Calu3 (cell line): Measurements from ENCODE around the gene GAS7. TPM values are rescaled to one million over a fixed set of nuclear protein-coding genes. Genes with fewer than 3 reads are reported as not detected.
"Not testable (repeated sequence)": the region's sequence is repeated elsewhere in the genome, so short reads cannot be mapped to it uniquely, and the experiment has no call there.

Experiments
- BruUV-seq: library from RNA; stranded (reverse); fragments of 400-500 nt; replicated peaks from 2 replicates; lab custom pipeline; 2021; lab: Mats Ljungman, UMichigan
- CTCF ChIA-PET: fragments of 300-600 bp; sonication (Branson Sonifier 250); formaldehyde crosslinking; loops from one replicate; lab custom pipeline; 2022; ENCODE audit warnings: antibody characterized with exemption; lab: Charles Lee
- DNase-seq: peaks from one replicate; pipeline ENCODE4 v3.0.0; 2022
- H3K27ac Mint-ChIP-seq: one replicate; pipeline ENCODE4 v1.8.0; 2022; ENCODE audit warnings: mixed read lengths; ENCODE audit not compliant: unreplicated experiment
- H3K27me3 Mint-ChIP-seq: one replicate; pipeline ENCODE4 v1.8.0; 2022; ENCODE audit warnings: mixed read lengths; ENCODE audit not compliant: unreplicated experiment
- H3K36me3 Mint-ChIP-seq: one replicate; pipeline ENCODE4 v1.8.0; 2022; ENCODE audit warnings: mild to moderate bottlenecking, moderate library complexity, mixed read lengths; ENCODE audit not compliant: insufficient read depth, unreplicated experiment
- H3K4me1 Mint-ChIP-seq: one replicate; pipeline ENCODE4 v1.8.0; 2022; ENCODE audit warnings: mild to moderate bottlenecking, low read depth, mixed read lengths; ENCODE audit not compliant: unreplicated experiment
- H3K4me3 Mint-ChIP-seq: one replicate; pipeline ENCODE4 v1.8.0; 2022; ENCODE audit warnings: mild to moderate bottlenecking, low read depth, moderate library complexity, mixed read lengths; ENCODE audit not compliant: unreplicated experiment
- H3K9me3 Mint-ChIP-seq: one replicate; pipeline ENCODE4 v1.8.0; 2022; ENCODE audit warnings: low read depth, mixed read lengths; ENCODE audit not compliant: unreplicated experiment
- CTCF ChIP-seq: fragments of 200-600 bp; IDR thresholded peaks from one replicate; pipeline ENCODE4 v1.8.0; 2022; ENCODE audit warnings: antibody characterized with exemption; ENCODE audit not compliant: unreplicated experiment
- intact Hi-C: fragments of 100-400 bp; cut with micrococcal nuclease; formaldehyde crosslinking; loops from one replicate; pipeline ENCODE4 v1.10.0; 2022; ENCODE audit not compliant: unreplicated experiment
- total RNA-seq: library from RNA; stranded (reverse); gene quantifications from 2 replicates; pipeline ENCODE4 v1.2.3, GENCODE V29; 2022

The GAS7 gene
- total RNA-seq, 1 experiment from 2014 or later = 0.42 TPM

GRCh38 chr17:10058921-10059683, 139.3 kb downstream of the GAS7 start:
- intact Hi-C loops = no loop called here
- no peak overlapping the region for H3K27ac Mint-ChIP-seq
- H3K9me3 Mint-ChIP-seq = no peaks in the 10 kb centered on the region
- CTCF ChIA-PET = interaction anchor here (0.7 kb wide), 1 partner anchor 35 kb away, joined by 3 read pairs; no protein-coding TSS in a partner anchor
- TF ChIP-seq CTCF = no peak
- BruUV-seq = no TSS peak
- no peaks in the 10 kb centered on the region for H3K4me1 Mint-ChIP-seq
- no peaks in the 10 kb centered on the region for H3K36me3 Mint-ChIP-seq
- DNase-seq = no peak
- H3K27me3 Mint-ChIP-seq = peaks cover 17% of the 10 kb centered on the region
- no peak overlapping the region for H3K4me3 Mint-ChIP-seq

GRCh38 chr17:10057466-10057865, 140.9 kb downstream of the GAS7 start:
- intact Hi-C loops, H3K4me1 Mint-ChIP-seq, H3K36me3 Mint-ChIP-seq, DNase-seq, CTCF ChIA-PET, H3K9me3 Mint-ChIP-seq, H3K27ac Mint-ChIP-seq, BruUV-seq, H3K4me3 Mint-ChIP-seq: not testable (repeated sequence)
- peaks cover 17% of the 10 kb centered on the region for H3K27me3 Mint-ChIP-seq

- Mint-ChIP-seq H3K4me3 (no peak overlapping the region), H3K9me3 (no peaks in the 10 kb centered on the region), H3K4me1 (no peaks in the 10 kb centered on the region), H3K36me3 (no peaks in the 10 kb centered on the region), H3K27me3 (peaks cover 17% of the 10 kb centered on the region), H3K27ac (no peak overlapping the region)
- intact Hi-C loops = no loop called here
- no peak for DNase-seq
- no peak for TF ChIP-seq CTCF
- CTCF ChIA-PET = no interaction called here
- BruUV-seq = no TSS peak
Observed at GRCh38 chr17:10055262-10055975, 143.0 kb downstream of the GAS7 start.

GRCh38 chr17:10053782-10054540, 144.4 kb downstream of the GAS7 start:
- Mint-ChIP-seq H3K9me3 (no peaks in the 10 kb centered on the region), H3K4me1 (no peaks in the 10 kb centered on the region), H3K36me3 (no peaks in the 10 kb centered on the region), H3K27me3 (peaks cover 17% of the 10 kb centered on the region), H3K27ac (no peak overlapping the region), H3K4me3 (no peak overlapping the region)
- BruUV-seq = no TSS peak
- DNase-seq = no peak
- CTCF ChIA-PET = no interaction called here
- intact Hi-C loops = no loop called here
- TF ChIP-seq CTCF = no peak
